A549 (cell line): ENCODE measurements around the gene ADAM19. TPM values are rescaled to one million over a fixed set of nuclear protein-coding genes. Genes with fewer than 3 reads are reported as not detected.

Source experiments
- ATAC-seq, 2 experiments: fragments of 200-7000 bp in 1 of 2; fragments of >200 bp in 1 of 2; cut with Nextera tagmentation in 1 of 2; cut with Tn5 transposase in 1 of 2; 3 replicates each; pipeline versions ENCODE4 v1.8.0 to v1.9.1; 2018 to 2020; ENCODE audit warnings: mild to moderate bottlenecking in 1 of 2, moderate library complexity in 1 of 2
- CTCF ChIA-PET: fragments of 300-600 bp; sonication (Branson Sonifier 250); formaldehyde crosslinking; extraction: SDS; loops from one replicate; lab custom pipeline; 2021; ENCODE audit warnings: antibody characterized with exemption, inconsistent platforms; lab: Yijun Ruan, JAX
- POLR2A ChIA-PET: fragments of 350-600 bp; formaldehyde crosslinking; extraction: SDS; loops from one replicate; lab custom pipeline; 2021; ENCODE audit warnings: antibody characterized with exemption, inconsistent platforms; lab: Yijun Ruan, JAX
- DNase-seq, 2 experiments: peaks; one replicate each; pipeline versions ENCODE4 v3.0.0 to v3.0.0-alpha.2; 2011 to 2016; ENCODE audit warnings: low read depth in 1 of 2, low spot score in 1 of 2
- FAIRE-seq: peaks from 2 replicates; lab custom pipeline; 2011; peaks lifted over from hg19 to GRCh38; lab: Jason Lieb, UNC
- H3K27ac ChIP-seq, 2 experiments: fragments of >200 bp; sonication (Bioruptor Twin); formaldehyde crosslinking; 3 replicates each; pipeline ENCODE4 v1.5.1; 2016 to 2017
- H3K4me1 ChIP-seq: fragments of >200 bp; sonication (Bioruptor Twin); formaldehyde crosslinking; 3 replicates; pipeline ENCODE4 v1.6.1; 2016
- H3K4me2 ChIP-seq: fragments of >200 bp; sonication (Bioruptor Twin); formaldehyde crosslinking; 3 replicates; pipeline ENCODE4 v1.6.1; 2016
- H3K4me3 ChIP-seq: fragments of >200 bp; sonication (Bioruptor Twin); formaldehyde crosslinking; 3 replicates; pipeline ENCODE4 v1.5.1; 2016
- H3K9me3 ChIP-seq: fragments of >200 bp; sonication (Bioruptor Twin); formaldehyde crosslinking; 3 replicates; pipeline ENCODE4 v1.6.1; 2016
- CBX2 ChIP-seq: fragments of 200-600 bp; sonication (generic); IDR thresholded peaks from 2 replicates; pipeline ENCODE4 v1.6.1; 2016; ENCODE audit warnings: low read depth, mild to moderate bottlenecking, borderline replicate concordance
- EHMT2 ChIP-seq: fragments of 200-600 bp; sonication (generic); IDR thresholded peaks from 2 replicates; pipeline ENCODE4 v1.6.1; 2016; ENCODE audit warnings: antibody characterized with exemption, low read depth, mild to moderate bottlenecking, moderate library complexity
- EP300 ChIP-seq, 2 experiments: fragments of >200 bp; sonication (Bioruptor Twin); formaldehyde crosslinking; IDR thresholded peaks; 2 replicates in 1 of 2; 3 replicates in 1 of 2; pipeline ENCODE4 v1.6.1; 2016 to 2017
- GATA3 ChIP-seq: IDR thresholded peaks from 2 replicates; pipeline ENCODE4 v1.6.1; 2012; ENCODE audit warnings: borderline replicate concordance
- HEYL ChIP-seq: fragments of 250-450 bp; sonication (Bioruptor Pico); IDR thresholded peaks from 2 replicates; pipeline ENCODE4 v1.8.0; 2021; ENCODE audit warnings: mild to moderate bottlenecking, moderate library complexity
- MAFK ChIP-seq: fragments of 450-650 bp; IDR thresholded peaks from 2 replicates; pipeline ENCODE4 v1.6.1; 2014; ENCODE audit not compliant: partially characterized antibody
- PHF8 ChIP-seq: fragments of 200-600 bp; sonication (generic); IDR thresholded peaks from 2 replicates; pipeline ENCODE4 v1.6.1; 2016; ENCODE audit warnings: low read depth, mild to moderate bottlenecking, antibody characterized with exemption, moderate library complexity, borderline replicate concordance
- RCOR1 ChIP-seq: fragments of 150-350 bp; IDR thresholded peaks from 2 replicates; pipeline ENCODE4 v1.6.1; 2014; ENCODE audit warnings: antibody characterized with exemption, low read length, low read depth
- TFCP2L1 ChIP-seq: fragments of 250-450 bp; sonication (Bioruptor Pico); IDR thresholded peaks from 2 replicates; pipeline ENCODE4 v1.5.0; 2021; ENCODE audit warnings: mild to moderate bottlenecking
- ZFP36 ChIP-seq: fragments of 450-650 bp; IDR thresholded peaks from 2 replicates; pipeline ENCODE4 v1.6.1; 2014; ENCODE audit warnings: borderline replicate concordance; ENCODE audit not compliant: partially characterized antibody
- ZNF302 ChIP-seq: fragments of 250-450 bp; sonication (Bioruptor Pico); IDR thresholded peaks from 2 replicates; pipeline ENCODE4 v1.9.0; 2021; ENCODE audit warnings: inconsistent platforms, mild to moderate bottlenecking, moderate library complexity
- WGBS: methylation state at CpG from one replicate; pipeline ENCODE4 v1.1.6; 2017; ENCODE audit errors: missing lambda C conversion rate; 5-methylcytosine and 5-hydroxymethylcytosine counted together
- polyA plus RNA-seq, 4 experiments: library from polyadenylated mRNA; depleted of rRNA in 3 of 4; stranded (reverse); fragments of >200 nt; fragmentation: RNase III in 1 of 4; extraction: RNeasy Plus Mini Kit Qiagen cat#74134 plus additional on column Dnase treatment in 1 of 4; gene quantifications; 2 replicates in 3 of 4; 3 replicates in 1 of 4; pipeline ENCODE4 v1.2.3, GENCODE V29; 2011 to 2017
- TF ChIP-seq, protein P1 (sequence below): fragments of >200 bp; sonication (Bioruptor Twin); formaldehyde crosslinking; IDR thresholded peaks from 3 replicates; pipeline ENCODE4 v1.5.1; 2016
- TF ChIP-seq, protein P2 (sequence below): IDR thresholded peaks from 2 replicates; pipeline ENCODE4 v1.6.1; 2012; ENCODE audit warnings: low read depth, borderline replicate concordance
- TF ChIP-seq, protein P3 (sequence below): fragments of 250-450 bp; sonication (Bioruptor Pico); IDR thresholded peaks from 2 replicates; pipeline ENCODE4 v1.5.0; 2020; ENCODE audit warnings: low read depth, mild to moderate bottlenecking, moderate library complexity
- TF ChIP-seq, protein P4 (sequence below): fragments of >200 bp; sonication (Bioruptor Twin); formaldehyde crosslinking; IDR thresholded peaks from 2 replicates; pipeline ENCODE4 v1.6.1; 2016
- TF ChIP-seq, protein P5 (sequence below): fragments of >200 bp; sonication (Bioruptor Twin); formaldehyde crosslinking; IDR thresholded peaks from 3 replicates; pipeline ENCODE4 v1.6.1; 2016
- TF ChIP-seq, protein P6 (sequence below): fragments of 250-450 bp; sonication (Bioruptor Pico); IDR thresholded peaks from 2 replicates; pipeline ENCODE4 v1.5.0; 2021; ENCODE audit warnings: mild to moderate bottlenecking, moderate library complexity, borderline replicate concordance

Gene ADAM19
- polyA plus RNA-seq, 2 of the 4 experiments (the other 2 are of a cell fraction): 7.7 to 15.2 TPM

DNA sequence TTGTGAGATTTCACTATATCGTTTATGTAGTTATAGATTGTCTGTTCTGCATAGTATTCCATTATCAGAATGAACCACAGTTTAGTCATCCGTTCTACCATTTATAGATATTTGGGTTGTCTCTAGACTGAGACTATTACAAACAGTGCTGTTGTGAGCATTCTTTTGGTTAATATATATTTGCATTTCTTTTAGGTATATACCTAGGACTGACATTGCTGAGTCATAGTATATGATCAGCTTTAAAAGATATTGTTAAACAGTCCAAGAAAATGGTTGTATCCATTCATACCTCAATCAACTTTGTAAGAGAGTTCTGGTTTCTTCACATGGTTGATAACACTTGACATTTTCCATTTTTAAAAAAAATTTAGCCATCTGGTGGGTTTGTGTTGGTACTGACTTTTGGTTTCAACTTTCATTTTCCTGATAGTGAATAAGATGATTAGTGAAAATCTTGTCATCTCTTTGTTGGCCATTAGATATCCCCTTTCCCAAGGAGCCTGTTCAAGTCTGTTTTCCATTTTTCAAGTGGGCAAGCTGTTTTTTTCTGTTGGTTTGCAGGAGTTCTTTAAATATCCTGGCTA lies 22.9 kb upstream of the ADAM19 start:
- no peak overlapping the region for H3K4me3 ChIP-seq
- no peaks in the 10 kb centered on the region for H3K9me3 ChIP-seq
- 79% methylated on average over 2 of the region's 2 CpGs for WGBS
- ATAC-seq: no peak
- H3K4me2 ChIP-seq: no peak overlapping the region
- POLR2A ChIA-PET: no interaction called here
- peaks cover 7% of the 10 kb centered on the region for H3K4me1 ChIP-seq
- H3K27ac ChIP-seq: no peak overlapping the region; a peak in 1 of 6 replicates
- peak; percentile 57 for TF ChIP-seq MAFK
- TF ChIP-seq, protein P1, sequence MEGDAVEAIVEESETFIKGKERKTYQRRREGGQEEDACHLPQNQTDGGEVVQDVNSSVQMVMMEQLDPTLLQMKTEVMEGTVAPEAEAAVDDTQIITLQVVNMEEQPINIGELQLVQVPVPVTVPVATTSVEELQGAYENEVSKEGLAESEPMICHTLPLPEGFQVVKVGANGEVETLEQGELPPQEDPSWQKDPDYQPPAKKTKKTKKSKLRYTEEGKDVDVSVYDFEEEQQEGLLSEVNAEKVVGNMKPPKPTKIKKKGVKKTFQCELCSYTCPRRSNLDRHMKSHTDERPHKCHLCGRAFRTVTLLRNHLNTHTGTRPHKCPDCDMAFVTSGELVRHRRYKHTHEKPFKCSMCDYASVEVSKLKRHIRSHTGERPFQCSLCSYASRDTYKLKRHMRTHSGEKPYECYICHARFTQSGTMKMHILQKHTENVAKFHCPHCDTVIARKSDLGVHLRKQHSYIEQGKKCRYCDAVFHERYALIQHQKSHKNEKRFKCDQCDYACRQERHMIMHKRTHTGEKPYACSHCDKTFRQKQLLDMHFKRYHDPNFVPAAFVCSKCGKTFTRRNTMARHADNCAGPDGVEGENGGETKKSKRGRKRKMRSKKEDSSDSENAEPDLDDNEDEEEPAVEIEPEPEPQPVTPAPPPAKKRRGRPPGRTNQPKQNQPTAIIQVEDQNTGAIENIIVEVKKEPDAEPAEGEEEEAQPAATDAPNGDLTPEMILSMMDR: no peak
- FAIRE-seq: no peak
- DNase-seq: no peak
- CTCF ChIA-PET: no interaction called here

DNA sequence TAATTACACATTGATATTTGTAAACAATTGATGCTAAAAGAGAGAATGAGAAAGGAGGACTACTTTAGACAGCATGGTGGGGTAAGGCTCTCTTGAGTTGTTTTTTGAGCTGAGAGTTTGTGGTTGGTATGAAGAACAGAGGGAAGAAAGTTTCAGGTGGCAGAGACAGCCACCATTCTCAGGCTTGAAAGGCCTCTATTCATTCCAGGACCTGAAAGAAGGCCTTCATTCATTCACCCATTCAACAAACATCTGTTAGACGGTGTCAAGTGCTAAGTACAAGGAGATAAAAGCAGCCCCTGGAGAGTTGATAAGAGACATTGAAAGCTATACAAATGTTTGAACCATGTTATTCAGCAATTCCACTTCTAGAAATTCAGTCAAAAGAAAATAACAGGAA lies 21.7 kb upstream of the ADAM19 start:
- WGBS: 77% methylated on average over 1 of the region's 1 CpG
- H3K27ac ChIP-seq: no peak overlapping the region
- H3K9me3 ChIP-seq: no peaks in the 10 kb centered on the region
- FAIRE-seq (no peak), ATAC-seq (no peak), DNase-seq (no peak)
- CTCF ChIA-PET: interaction anchor here (1.0 kb wide), 1 partner anchor 72 kb away, joined by 4 read pairs; no protein-coding TSS in a partner anchor
- H3K4me2 ChIP-seq: no peak overlapping the region
- POLR2A ChIA-PET: no interaction called here
- no peaks in the 10 kb centered on the region; the same call in 2 of the 3 replicates for H3K4me1 ChIP-seq
- no peak overlapping the region for H3K4me3 ChIP-seq
- no peak for TF ChIP-seq RCOR1
- no peak for TF ChIP-seq EHMT2

DNA sequence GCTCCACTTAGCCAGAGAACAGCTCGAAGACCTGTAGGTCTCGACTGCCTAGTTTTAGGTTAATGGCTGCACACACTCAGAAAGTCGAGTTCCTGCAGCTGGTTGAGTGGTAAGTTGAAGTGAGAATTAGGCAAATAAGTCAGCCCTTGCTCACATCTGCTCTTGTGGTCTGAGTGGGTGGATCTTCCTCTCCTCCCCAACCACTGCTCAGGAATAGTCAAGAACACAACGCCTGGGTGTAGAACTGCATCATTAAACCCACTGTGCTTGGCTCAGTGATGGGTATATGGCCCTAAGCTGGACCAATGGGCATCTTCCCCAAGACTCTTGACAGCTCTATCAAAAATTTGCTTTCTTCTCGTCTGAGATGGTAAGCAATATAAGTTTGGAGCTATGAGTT lies 20.9 kb upstream of the ADAM19 start:
- Histone ChIP-seq H3K27ac (no peak overlapping the region), H3K4me3 (no peak overlapping the region), H3K9me3 (no peaks in the 10 kb centered on the region), H3K4me1 (no peaks in the 10 kb centered on the region; the same call in 2 of the 3 replicates), H3K4me2 (no peak overlapping the region)
- TF ChIP-seq HEYL (CRISPR knock-in tag) (no peak), GATA3 (no peak), TFCP2L1 (CRISPR knock-in tag) (no peak), PHF8 (no peak), EP300 (IDR thresholded peaks at IDR 0.05) (no peak), ZFP36 (no peak), CBX2 (no peak), ZNF302 (CRISPR knock-in tag) (no peak)
- TF ChIP-seq, protein P2, sequence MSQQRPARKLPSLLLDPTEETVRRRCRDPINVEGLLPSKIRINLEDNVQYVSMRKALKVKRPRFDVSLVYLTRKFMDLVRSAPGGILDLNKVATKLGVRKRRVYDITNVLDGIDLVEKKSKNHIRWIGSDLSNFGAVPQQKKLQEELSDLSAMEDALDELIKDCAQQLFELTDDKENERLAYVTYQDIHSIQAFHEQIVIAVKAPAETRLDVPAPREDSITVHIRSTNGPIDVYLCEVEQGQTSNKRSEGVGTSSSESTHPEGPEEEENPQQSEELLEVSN: no peak
- TF ChIP-seq, protein P3, sequence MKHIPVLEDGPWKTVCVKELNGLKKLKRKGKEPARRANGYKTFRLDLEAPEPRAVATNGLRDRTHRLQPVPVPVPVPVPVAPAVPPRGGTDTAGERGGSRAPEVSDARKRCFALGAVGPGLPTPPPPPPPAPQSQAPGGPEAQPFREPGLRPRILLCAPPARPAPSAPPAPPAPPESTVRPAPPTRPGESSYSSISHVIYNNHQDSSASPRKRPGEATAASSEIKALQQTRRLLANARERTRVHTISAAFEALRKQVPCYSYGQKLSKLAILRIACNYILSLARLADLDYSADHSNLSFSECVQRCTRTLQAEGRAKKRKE: no peak
- TF ChIP-seq, protein P4, sequence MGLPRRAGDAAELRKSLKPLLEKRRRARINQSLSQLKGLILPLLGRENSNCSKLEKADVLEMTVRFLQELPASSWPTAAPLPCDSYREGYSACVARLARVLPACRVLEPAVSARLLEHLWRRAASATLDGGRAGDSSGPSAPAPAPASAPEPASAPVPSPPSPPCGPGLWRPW: no peak
- TF ChIP-seq, protein P5, sequence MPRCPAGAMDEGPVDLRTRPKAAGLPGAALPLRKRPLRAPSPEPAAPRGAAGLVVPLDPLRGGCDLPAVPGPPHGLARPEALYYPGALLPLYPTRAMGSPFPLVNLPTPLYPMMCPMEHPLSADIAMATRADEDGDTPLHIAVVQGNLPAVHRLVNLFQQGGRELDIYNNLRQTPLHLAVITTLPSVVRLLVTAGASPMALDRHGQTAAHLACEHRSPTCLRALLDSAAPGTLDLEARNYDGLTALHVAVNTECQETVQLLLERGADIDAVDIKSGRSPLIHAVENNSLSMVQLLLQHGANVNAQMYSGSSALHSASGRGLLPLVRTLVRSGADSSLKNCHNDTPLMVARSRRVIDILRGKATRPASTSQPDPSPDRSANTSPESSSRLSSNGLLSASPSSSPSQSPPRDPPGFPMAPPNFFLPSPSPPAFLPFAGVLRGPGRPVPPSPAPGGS: no peak
- TF ChIP-seq, protein P6, sequence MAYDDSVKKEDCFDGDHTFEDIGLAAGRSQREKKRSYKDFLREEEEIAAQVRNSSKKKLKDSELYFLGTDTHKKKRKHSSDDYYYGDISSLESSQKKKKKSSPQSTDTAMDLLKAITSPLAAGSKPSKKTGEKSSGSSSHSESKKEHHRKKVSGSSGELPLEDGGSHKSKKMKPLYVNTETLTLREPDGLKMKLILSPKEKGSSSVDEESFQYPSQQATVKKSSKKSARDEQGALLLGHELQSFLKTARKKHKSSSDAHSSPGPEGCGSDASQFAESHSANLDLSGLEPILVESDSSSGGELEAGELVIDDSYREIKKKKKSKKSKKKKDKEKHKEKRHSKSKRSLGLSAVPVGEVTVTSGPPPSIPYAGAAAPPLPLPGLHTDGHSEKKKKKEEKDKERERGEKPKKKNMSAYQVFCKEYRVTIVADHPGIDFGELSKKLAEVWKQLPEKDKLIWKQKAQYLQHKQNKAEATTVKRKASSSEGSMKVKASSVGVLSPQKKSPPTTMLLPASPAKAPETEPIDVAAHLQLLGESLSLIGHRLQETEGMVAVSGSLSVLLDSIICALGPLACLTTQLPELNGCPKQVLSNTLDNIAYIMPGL (CRISPR knock-in tag): no peak
- ATAC-seq (no peak), FAIRE-seq (no peak), DNase-seq (no peak)
- POLR2A ChIA-PET: no interaction called here
- CTCF ChIA-PET: interaction anchor here (1.0 to 1.8 kb wide), 4 partner anchors 17 to 268 kb away, joined by 3 to 4 read pairs (median 4); no protein-coding TSS in a partner anchor
- WGBS: 42% methylated on average over 5 of the region's 5 CpGs
